NCI-H69 (cell line): ENCODE measurements around the gene HAUS7.
"Not testable (repeated sequence)": the region's sequence is repeated elsewhere in the genome, so short reads cannot be mapped to it uniquely, and the experiment has no call there.

Experiments
- DNase-seq: peaks from one replicate; lab custom pipeline; 2025; lab: John Stamatoyannopoulos, UW

HAUS7 gene

DNA sequence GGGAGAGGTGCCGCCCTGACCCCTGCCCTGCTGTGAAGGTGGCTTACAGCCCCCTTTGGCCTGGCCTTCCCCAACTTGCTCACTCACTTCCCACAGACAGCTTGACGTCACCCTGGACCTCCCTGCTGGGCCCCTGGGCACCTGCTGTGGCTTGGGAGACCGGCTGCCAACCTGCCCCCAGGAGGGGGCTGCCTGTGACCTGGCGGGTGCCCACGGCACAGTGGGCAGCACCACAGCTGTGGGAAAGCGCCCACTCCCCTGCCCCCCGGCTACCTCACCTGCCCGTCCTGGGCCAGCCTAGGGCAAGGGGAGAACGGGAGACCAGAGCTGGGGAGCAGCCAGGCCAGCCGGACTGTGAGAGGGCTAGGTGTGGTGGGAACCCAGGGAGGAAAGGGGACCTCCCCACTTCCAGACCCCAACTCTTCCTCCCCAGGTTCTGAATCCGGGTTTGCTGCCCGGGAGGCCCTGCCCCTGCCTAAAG is 61.5 kb downstream of the HAUS7 start:
- no peak for DNase-seq

DNA sequence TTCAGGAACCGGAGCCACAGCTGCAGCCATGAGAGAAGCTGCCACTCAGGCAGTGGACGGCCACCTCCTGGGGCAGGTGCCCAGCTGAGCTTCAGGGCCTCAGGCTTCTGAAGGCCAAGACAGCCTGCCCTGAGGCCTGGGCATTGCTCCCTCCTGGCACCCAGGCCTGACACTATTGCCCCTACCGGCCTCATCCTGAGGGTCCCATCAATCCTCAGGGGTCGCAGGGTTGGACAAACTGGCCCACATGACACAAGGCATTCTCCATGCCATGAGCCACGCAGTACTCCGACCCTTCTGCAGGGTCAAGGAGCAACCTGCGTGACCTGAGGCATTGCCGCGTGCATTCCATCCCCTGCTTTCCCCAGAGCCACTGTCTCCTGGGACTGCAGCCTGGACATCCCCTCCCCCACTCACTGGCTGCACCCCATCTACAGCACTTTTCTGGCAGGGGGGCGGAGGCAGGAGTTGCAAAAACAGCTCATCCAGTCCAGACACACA is 62.1 kb downstream of the HAUS7 start:
- DNase-seq, result no peak

DNA sequence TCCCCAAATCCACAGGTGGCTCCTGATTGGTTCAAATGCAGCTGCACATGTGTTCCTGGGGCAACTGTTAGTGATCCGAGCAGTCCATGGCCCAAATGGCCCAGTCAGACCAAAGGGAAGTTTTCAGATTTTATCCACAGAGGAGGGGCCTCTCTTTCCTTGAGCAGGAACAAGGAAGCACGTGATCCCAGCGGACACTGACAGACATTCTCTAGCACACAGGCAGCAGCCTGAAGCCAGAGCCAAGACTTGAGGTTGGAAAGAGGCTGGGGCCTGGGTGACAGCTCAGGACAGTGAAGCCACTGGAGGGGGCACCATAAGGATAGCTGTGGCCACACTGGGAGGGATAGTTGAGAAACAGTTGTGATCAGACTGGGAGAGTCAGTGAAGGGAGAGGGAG is 62.6 kb downstream of the HAUS7 start:
- no peak for DNase-seq

DNA sequence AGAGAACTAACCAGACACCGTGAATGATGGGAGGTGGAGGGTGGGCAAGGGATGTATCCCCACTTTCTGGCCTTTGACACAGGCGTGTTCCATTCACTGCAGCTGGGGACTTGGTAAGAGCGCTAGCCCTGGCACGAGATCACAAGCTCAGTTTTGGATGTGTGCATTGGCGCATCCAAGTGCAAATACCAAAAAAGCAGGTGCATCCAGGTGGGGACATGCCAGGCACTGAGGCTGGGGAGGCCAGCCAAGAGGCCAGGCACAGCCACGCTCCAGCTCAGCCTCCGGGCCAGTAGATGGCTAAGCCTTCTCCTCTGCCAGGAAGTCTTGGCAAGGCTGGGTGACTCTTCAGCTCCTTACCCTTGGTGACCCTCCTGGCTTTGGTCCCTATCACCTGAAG is 63.5 kb downstream of the HAUS7 start:
- no peak for DNase-seq

DNA sequence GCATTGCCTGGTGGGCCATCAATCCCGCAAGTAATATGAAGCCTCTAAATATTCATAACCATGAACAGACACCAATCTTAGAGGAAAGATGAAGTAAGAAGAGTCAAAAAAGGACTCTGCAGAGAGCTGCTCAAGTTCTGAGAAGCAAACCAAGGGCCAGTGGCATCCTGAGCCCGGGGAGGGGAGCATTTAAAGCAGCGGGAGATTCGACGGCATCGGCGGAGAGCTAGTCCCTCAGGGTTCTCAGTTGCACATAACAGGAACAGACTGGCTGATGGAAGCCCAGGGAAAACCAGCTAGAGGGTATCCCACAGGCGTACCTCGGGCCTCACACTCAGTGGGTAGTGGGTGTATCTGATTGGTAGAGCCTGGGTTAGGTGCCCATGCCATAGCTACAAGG is 64.4 kb downstream of the HAUS7 start:
- DNase-seq, result no peak

DNA sequence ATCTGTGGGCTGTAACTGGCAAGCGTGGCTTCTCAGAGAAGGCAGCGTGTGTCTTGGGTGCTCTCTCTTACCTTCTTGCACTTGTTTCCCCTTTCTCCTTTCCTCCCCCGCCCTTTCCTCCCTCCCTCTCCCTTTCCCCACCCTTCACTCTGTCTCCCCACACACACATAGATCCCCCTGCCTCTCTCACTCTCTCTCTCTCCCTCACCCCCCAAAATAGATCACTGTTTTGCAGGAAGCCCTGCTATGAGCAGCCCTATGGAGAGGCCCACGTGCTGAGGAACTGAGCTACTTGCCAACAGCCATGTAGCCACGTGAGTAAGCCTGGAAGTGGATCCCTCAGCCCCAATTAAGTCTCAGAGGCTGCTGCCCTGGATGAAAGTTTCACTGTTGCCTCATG is 65.0 kb downstream of the HAUS7 start:
- DNase-seq, result no peak

DNA sequence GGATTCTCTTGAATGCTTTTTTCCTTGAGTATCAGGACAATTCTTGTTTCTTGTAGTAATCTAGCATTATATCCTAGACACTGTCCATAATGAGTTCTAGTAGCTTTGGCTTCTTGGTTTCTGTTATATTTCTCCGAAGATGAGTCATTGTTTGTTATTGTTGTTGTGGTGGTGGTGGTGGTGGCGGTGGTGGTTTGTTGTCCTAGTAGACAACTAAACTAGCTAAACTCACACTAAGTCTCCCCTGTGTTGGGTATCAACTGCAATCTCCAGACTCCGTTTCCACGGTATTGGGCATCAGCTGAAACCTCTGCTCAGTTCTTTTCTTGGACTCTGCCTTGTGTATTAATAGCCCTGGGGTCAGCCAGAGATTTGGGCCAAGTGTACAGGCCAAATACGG is 66.0 kb downstream of the HAUS7 start:
- DNase-seq, result not testable (repeated sequence)

DNA sequence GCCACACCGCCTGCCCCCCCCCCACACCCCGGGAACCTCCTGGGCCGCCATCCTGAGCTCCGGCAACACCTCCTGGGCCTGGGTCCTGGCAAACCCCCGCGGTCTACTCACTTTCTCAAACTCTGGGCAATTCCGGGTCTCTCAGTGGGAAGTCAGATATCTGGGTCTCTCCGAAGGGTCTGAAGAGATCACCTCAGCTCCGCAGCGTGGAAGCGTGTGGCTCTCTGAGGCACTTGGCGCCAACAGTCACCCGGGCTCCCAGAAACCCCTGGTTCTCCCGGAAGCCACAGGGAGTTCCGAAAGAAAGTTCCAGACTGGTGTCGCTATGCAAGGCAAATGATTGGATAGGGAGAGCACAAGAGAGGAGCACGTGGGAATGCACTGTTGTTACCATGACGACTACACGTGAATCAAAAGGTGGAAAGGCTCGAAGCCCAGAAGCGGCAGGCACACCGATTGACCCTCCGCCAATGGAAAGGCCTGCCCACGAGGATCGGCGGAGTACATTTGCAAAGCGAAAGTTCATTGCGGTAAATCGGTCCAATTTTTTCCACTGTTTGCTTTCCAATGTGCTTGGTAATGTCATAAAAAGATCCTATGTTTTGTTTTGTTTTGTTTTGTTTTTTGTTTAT is 69.1 kb downstream of the HAUS7 start, which contains the start of gene PNMA6E:
TSS of gene PNMA6E (minus strand) at position 218 of the 632 bp plus-strand sequence. CDS start 2,501 bp downstream, outside the sequence.
- no peak for DNase-seq

DNA sequence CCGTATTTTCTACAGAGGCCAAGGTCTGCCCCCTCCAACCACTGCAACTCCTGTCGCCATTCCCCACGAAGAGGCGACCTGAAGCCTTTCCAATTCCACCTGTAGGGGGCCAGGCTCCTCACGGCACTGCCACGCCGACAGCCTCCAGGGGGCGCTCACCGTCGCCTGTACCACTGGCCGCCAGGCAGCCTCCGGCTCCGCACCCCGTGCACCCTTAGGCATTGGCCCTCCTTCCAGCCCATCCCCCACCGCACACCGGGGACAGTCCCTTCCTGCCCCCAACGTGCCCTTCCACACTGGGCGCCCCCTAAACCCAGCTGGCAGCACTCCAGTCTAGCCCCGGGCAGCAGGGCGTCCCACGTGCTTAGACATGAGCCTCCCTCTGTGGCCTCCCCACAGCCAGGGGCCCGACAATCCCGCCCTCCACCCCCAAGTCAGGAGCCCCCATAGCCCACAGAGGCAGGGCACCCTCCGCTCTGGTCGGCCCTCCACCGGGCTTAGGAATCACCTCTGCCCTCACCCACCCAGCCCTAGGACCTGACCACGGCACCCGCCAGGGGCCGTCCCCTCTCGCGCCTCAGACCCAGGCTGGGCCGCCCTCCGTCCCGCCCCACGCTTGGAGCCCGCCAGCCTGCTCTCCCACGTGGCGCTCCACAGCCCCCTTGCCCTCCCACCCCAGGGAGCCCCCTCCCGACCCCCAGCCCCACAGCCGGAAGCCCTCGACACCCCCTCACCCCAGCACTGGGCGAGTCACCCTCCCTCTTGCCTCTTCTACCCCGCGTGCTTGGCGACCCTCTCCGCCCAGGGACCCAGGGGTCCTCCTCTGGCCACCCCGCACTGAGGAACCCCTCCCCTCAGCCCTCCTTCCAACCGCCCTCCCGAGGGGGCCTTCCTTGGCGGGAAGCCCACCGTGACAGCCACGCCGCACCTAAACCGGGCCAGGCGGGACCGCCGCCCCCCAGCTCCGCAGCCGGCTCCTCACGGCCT is 69.9 kb downstream of the HAUS7 start:
- peak; percentile 59 for DNase-seq

DNA sequence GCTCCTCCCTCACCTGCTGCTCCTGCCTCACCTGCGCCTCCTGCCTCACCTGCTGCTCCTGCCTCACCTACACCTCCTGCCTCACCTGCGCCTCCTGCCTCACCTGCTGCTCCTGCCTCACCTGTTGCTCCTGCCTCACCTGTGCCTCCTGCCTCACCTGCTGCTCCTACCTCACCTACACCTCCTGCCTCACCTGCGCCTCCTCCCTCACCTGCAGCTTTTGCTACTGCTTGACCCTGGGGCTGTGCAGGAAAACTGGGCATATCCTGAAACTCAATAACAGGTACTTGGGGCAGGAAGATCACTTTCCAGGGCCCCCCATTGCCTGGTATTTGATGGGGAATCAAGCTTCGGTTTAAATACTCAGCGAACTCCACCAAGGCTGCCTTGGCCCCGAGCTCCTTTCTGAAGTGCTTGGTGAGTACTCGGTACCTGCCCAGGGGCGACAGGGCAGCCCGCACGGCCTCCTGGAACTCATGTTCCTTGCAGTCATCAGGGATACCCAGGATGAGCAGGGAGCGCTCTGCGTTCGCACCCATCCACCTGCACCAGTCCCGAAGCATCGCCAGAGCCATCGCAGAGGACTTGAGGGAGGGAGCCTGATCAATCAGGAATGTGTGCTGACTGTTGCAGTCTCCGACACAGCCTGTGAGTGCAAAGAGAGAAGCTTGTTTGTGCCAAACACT is 72.0 kb downstream of the HAUS7 start:
- no peak for DNase-seq
